Testis (tissue), 3 donors: Measurements from ENCODE around the gene SAMD4A. TPM values are rescaled to one million over a fixed set of nuclear protein-coding genes. Genes with fewer than 3 reads are reported as not detected.

Experiments used
- DNase-seq: peaks from one replicate; pipeline ENCODE4 v3.0.0-alpha.2; 2019
- H3K27ac ChIP-seq, 2 donors: fragments of 200-600 bp; sonication (generic); one replicate each; pipeline ENCODE4 v1.5.1; 2019
- H3K27me3 ChIP-seq: fragments of 200-600 bp; sonication (generic); one replicate; pipeline ENCODE4 v1.5.1; 2019
- H3K36me3 ChIP-seq: fragments of 200-600 bp; sonication (generic); one replicate; pipeline ENCODE4 v1.5.1; 2017; ENCODE audit warnings: low read depth; ENCODE audit errors: missing control alignments
- H3K4me1 ChIP-seq: fragments of 200-600 bp; sonication (generic); one replicate; pipeline ENCODE4 v1.5.1; 2019
- H3K4me3 ChIP-seq, 2 donors: fragments of 200-600 bp; sonication (generic); one replicate each; pipeline ENCODE4 v1.5.1; 2017 to 2019
- H3K9me3 ChIP-seq: fragments of 200-600 bp; sonication (generic); one replicate; pipeline ENCODE4 v1.5.1; 2017
- POLR2A ChIP-seq: fragments of 450-650 bp; IDR thresholded peaks from one replicate; pipeline ENCODE4 v1.6.1; 2017; ENCODE audit warnings: antibody characterized with exemption, mild to moderate bottlenecking, moderate library complexity
- WGBS, 2 donors: methylation state at CpG; one replicate each; pipeline ENCODE4 v1.1.5; 2018; 5-methylcytosine and 5-hydroxymethylcytosine counted together
- intact Hi-C: fragments of 100-400 bp; cut with DNase I; formaldehyde crosslinking; loops from one replicate; pipeline ENCODE4 v1.15.1; 2023; ENCODE audit warnings: low total_unique reads
- polyA plus RNA-seq: library from polyadenylated mRNA; stranded (reverse); fragments of 350-450 nt; fragmentation: Illumina TruSeq; extraction: RNeasy Lipid Tissue Mini Kit (QIAGEN cat#74804); gene quantifications from one replicate; pipeline ENCODE4 v1.2.3, GENCODE V29; 2014; ENCODE audit warnings: low read depth, low replicate concordance; ENCODE audit not compliant: insufficient read depth
- total RNA-seq, 2 donors: library from RNA; depleted of rRNA; stranded (reverse); fragments of >200 nt; gene quantifications; one replicate each; pipeline ENCODE4 v1.2.3, GENCODE V29; 2016
- TF ChIP-seq, protein P1 (sequence below), 3 experiments: fragments of 450-650 bp in 2 of 3; fragments of 200-600 bp in 1 of 3; sonication (generic) in 1 of 3; IDR thresholded peaks; one replicate each; pipeline ENCODE4 v1.5.1; 2016 to 2019; ENCODE audit warnings: antibody characterized with exemption in 3 of 3, mild to moderate bottlenecking in 2 of 3, moderate library complexity in 1 of 3

Gene SAMD4A
- total and polyA plus RNA-seq, 3 donors from 2014 or later, result 103 to 369 (median 259) TPM

DNA sequence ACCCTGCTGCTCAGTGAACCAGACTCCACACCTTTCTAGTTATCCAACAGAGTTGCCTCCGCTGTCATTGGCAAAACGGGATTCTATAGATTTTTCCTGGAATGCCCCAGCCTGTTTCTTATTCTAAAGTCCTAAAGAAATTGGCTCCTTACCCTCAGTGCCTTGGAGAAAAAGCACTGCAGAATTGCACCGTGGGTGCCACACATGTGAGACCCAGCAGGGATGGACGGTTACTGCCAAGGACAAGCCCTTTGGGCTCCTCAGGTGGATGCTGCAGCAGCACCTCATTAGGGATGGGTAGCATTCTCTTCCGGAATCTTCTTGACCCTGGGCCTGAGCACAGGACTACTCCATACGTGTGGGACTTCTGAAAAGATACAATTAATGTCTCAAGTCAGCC lies 214.2 kb downstream of the SAMD4A start:
- no peak for DNase-seq
- Histone ChIP-seq H3K4me3 (no peak overlapping the region), H3K4me1 (no peaks in the 10 kb centered on the region), H3K36me3 (no peaks in the 10 kb centered on the region), H3K27me3 (no peaks in the 10 kb centered on the region), H3K27ac (no peak overlapping the region), H3K9me3 (no peaks in the 10 kb centered on the region)
- intact Hi-C loops, result no loop called here
- no peak for TF ChIP-seq POLR2A
- TF ChIP-seq, protein P1, sequence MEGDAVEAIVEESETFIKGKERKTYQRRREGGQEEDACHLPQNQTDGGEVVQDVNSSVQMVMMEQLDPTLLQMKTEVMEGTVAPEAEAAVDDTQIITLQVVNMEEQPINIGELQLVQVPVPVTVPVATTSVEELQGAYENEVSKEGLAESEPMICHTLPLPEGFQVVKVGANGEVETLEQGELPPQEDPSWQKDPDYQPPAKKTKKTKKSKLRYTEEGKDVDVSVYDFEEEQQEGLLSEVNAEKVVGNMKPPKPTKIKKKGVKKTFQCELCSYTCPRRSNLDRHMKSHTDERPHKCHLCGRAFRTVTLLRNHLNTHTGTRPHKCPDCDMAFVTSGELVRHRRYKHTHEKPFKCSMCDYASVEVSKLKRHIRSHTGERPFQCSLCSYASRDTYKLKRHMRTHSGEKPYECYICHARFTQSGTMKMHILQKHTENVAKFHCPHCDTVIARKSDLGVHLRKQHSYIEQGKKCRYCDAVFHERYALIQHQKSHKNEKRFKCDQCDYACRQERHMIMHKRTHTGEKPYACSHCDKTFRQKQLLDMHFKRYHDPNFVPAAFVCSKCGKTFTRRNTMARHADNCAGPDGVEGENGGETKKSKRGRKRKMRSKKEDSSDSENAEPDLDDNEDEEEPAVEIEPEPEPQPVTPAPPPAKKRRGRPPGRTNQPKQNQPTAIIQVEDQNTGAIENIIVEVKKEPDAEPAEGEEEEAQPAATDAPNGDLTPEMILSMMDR (IDR thresholded peaks at IDR 0.05), result no peak
- WGBS, 2 donors, result 84 to 87% methylated on average over 5 to 6 of the region's 6 CpGs

DNA sequence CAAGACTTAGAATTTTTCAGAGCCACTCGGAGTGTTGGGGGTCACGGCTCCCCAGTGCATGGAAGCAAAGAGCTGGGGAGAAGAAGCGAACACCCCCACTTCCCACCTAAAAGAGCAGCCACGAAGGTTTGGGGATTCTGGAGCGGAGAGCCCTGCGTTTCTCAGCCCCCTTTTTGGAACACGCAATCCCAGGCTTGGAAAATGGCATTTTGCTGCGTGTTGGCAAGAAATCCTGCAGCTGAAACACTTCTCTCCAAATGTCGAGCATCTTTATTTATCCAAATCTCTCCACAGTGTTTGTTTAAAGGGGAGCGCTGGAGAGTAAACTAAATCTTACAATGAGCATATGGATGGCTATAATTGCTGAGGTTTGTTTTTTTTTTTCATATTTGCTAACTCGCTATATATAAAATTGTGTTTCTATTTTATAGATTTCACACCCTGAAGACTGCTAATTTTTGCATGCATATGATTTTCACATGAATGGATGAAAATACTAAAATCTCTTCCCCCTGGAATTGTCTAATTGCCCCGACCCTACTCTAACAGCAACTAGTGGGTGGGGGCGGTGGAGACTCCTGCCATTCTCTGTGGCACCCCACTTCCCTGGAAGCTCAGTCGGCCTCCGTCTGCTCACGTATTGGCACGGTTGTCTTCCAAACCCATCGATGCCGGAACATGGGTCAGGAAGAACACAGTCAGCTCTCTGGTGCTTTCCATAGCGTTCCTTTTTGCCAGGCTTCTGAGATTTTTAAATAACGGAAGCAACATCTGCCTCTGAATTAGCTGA lies 215.2 kb downstream of the SAMD4A start:
- 84 to 85% methylated on average over 21 of the region's 21 CpGs for WGBS, 2 donors
- no peak overlapping the region for H3K27ac ChIP-seq
- TF ChIP-seq, protein P1 (IDR thresholded peaks at IDR 0.05), result no peak
- TF ChIP-seq POLR2A, result no peak
- no peaks in the 10 kb centered on the region for H3K27me3 ChIP-seq
- H3K36me3 ChIP-seq, result no peaks in the 10 kb centered on the region
- H3K9me3 ChIP-seq, result no peaks in the 10 kb centered on the region
- H3K4me3 ChIP-seq, result no peak overlapping the region
- no peak for DNase-seq
- intact Hi-C loops, result no loop called here
- H3K4me1 ChIP-seq, result no peaks in the 10 kb centered on the region

DNA sequence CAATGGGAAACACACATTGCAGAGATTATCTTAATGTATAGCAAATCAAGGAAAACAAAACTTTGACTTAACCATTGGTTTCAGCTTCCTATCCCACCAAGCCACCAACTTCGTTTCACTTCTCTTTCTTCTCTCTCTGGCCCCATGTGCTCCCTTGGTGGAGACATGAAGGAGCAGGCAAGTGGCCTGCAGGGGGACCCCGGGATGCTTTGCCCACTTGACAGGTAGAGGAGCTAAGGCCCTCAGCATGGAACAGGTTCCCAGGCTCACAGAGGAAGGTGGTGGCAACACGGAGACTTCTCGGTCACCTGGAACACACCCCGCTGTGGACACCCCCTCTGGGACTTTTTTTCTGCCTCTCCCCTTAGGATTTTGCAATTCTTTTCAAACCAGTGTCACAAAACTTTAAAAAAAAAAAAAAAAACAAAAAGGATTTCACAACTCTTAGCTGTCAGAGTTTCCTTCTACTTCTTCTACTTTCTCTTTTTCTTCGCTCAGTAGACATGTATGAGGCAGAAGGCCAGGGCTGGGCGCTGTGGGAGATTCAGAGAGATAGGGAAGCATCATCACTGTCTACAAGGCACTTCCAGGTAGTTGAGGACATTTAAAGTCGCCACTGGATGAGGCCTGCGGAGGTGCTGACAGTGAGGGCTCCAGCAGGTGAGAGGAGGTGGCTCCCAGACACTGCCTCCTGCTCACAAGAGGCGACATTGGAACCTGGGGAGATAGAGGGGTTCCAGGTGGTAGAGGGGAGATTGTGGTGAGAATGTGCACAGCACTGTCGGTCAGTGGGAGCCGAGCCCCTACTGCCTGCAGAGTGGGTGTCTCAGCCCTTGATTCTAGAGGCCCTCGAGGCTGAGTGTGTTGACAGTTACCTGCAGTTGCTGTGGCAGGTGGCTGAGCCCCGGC lies 216.1 kb downstream of the SAMD4A start:
- DNase-seq, result no peak
- no peaks in the 10 kb centered on the region for H3K4me1 ChIP-seq
- TF ChIP-seq, protein P1 (IDR thresholded peaks at IDR 0.05), result no peak
- H3K27ac ChIP-seq, result no peak overlapping the region
- 85 to 90% methylated on average over 13 to 14 of the region's 14 CpGs for WGBS, 2 donors
- H3K27me3 ChIP-seq, result no peaks in the 10 kb centered on the region
- H3K36me3 ChIP-seq, result no peaks in the 10 kb centered on the region
- no peaks in the 10 kb centered on the region for H3K9me3 ChIP-seq
- intact Hi-C loops, result no loop called here
- no peak overlapping the region for H3K4me3 ChIP-seq

DNA sequence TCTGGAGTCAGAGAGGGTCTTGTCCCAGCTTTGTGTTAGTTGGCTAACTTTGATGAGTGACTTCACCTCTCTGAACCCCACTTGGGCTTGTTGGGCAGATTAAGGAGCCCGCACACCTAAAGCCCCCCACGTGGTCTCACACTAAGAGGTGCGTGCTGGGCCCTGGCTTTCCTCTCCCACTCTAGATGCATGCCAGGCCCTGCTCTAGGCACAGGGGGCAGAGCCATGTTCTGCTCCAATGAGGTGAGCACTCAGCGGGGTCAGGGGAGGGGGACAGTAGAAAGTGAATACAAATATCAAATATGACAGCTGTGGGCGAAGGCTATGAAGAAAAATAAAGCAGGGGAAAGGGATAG lies 216.7 kb downstream of the SAMD4A start:
- 93 to 97% methylated on average over 5 of the region's 5 CpGs for WGBS, 2 donors
- no peak for DNase-seq
- H3K4me1 ChIP-seq, result no peaks in the 10 kb centered on the region
- no peaks in the 10 kb centered on the region for H3K9me3 ChIP-seq
- H3K27me3 ChIP-seq, result no peaks in the 10 kb centered on the region
- H3K27ac ChIP-seq, result no peak overlapping the region
- intact Hi-C loops, result no loop called here
- no peaks in the 10 kb centered on the region for H3K36me3 ChIP-seq
- TF ChIP-seq, protein P1 (IDR thresholded peaks at IDR 0.05), result no peak
- TF ChIP-seq POLR2A, result no peak
- H3K4me3 ChIP-seq, result no peak overlapping the region
